NCI-H526 (cell line): ENCODE measurements around the gene SEMA3G.

ENCODE experiments used
- DNase-seq, 2 experiments: peaks; one replicate each; lab custom pipeline; 2025; lab: John Stamatoyannopoulos, UW

SEMA3G gene

DNA sequence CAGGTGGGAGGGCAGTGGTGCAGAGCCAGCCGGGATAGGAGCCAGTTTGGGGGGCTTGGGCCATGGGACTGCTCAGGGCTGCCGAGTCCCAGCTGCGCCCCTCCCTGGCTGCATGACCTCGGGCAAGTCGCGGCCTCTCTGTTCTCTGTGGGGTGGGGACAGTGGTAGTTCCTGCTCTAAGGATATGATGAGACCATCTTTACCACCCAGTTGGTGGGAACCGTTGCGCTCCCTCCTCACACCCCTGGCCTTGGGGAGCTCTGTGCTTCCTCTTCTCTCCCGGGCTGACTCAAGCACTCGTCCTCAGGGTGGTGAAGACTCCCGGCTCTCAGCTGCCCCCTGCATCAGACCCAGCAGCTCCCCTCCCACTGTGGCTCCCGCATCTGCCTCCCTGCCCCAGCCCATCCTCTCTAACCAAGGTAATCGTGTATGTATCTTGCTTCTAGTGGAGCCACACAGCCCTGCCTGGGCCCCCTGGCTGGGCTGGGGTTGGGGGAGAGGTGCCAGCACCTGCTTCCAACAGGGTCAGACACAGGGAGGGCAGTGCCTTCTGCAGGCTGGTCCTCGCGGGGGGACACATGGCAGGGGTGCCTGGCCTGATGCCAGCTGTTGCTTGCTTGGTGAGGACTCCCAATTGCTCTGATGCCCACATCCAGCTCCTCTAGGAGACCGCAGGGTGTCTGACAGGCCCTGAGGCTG, 35.1 kb upstream of the SEMA3G start:
- DNase-seq: no peak

DNA sequence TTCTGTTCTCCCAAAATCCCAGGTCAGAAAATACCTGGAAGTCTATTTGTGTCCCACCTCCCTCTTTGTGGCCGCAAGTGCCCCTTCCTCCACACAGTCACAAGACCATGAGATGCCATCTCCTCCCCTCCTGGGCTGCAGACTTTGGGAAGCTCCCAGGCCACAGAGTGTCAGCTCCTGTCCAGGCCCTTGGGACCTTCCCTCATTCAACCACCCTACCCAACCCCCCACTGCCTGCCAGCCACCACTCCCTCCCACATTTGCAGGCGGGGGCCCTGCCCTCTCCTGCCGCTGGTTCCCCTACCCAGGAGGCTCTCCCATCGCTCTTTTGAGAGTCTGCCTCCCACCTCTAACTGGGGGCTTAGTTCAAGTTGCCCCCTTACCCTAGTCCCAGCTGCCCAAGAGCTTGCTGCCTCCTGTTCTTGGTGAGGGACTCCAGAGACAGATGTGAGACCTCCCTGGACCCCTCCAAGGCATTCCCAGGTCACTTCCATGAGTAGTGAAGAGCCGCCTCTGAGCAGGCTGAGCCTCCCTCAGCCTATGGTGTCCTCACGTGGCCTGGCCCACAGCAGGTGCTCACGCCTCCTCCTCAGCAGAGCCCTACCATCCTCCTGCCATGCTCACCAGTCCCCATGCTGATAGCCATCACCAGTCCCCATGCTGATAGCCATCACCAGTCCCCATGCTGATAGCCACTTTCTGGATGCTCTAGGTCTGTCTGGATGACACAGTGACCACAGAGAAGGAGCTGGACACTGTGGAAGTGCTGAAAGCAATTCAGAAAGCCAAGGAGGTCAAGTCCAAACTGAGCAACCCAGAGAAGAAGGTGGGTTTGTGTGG, 34.4 kb upstream of the SEMA3G start:
- DNase-seq: no peak

DNA sequence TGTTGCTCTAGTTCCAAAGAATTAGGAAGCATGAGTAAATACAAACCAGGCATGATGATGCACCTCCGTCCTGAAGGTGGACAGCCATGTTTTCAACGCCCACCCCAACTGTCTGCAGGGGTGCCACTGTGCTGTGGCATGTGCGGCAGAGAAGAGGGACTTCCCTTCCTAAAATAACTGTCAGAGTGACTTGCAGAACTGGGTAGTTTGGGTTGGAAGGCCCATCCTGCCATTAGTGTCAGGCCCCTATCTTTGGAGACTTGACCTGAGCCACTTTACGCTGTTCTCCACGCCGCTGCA, 32.8 kb upstream of the SEMA3G start:
- DNase-seq: no peak

DNA sequence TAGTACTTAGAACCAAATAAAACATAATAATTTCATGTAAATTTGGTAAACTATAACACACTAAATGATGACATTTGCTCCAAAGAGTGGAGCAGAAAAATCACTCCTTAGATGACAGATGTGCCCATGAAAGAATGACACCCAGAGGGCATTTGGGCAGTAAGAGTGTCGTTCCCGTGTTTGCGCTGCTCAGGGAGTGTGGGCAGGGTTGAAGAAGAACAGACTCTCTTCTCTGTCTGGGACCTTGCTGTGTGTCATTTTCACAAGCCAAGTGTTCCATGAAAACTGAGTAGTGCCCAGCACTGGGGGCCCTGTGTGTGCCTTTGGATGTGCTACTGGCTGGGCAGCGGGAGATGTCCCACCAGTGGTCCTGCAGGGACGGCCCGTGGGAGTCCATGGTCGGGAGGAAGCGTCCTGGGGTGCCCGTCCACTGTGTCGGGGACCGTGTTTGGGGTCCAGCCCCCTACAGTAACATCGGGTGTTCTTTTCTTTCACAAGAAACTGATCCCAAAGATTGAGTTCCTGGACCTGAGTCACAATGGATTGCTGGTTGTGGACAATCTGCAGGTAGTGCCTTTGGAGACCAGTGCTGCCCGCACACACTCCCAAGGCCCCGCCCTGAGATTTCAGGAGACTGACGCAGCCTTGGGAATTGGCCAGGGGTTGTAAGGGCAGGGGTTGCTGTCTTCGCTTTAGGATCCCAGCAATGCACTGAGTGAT, 32.3 kb upstream of the SEMA3G start:
- DNase-seq: no peak

DNA sequence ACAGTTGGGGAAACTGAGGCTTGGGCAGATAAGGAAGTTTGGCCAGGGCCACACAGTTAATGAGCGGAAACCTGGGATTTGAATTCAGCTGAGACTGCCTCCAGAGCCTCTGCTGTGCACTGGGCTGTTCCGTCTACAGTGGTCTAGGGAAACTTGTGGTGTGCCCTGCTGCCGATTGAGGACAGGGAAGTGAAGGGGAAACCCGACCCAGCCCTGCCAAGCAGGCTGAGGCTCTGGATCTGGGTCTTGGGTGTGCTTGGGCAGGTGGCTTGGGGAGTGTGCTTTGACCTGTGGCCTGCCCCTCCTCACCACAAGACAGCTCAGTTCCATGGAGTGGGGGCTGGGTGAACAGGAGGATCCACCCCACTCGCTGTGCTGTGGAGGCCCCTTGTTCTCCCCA, 28.1 kb upstream of the SEMA3G start:
- DNase-seq: no peak

DNA sequence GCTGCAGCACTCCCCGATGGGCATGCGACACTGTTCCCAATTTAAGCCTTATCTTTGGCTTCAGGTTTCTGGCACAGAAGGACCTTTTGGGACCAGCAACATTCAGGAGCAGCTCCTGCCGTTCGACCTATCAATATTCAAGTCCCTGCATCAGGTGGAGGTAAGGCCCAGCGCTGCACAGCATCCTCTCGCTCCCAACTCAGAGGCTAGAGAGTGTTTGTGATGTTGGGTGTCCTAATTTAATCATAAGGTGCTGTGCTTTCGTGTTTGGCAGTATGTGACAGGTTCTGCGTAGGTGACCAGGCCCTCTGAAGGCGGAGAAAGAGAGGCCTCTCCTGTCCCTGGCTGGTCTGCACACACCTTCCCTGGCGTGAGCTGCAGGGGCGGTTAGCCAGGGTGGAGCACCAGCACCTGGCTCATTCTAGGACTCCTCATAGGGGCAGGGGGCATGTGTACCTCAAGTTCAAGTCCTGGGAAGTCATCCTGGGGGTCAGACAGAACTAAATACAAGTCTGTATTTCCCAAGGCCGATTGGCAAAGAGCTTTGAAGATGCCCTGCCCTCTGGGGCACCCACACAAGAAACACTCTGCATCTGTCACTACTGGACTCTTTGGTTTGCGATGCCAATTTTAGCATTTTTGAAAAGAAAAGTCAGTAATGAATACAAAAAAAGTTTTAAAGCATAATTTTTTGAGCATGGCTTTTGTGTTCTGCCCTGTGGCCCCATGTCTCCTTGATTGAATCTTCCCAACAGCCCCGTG, 27.5 kb upstream of the SEMA3G start:
- no peak for DNase-seq

DNA sequence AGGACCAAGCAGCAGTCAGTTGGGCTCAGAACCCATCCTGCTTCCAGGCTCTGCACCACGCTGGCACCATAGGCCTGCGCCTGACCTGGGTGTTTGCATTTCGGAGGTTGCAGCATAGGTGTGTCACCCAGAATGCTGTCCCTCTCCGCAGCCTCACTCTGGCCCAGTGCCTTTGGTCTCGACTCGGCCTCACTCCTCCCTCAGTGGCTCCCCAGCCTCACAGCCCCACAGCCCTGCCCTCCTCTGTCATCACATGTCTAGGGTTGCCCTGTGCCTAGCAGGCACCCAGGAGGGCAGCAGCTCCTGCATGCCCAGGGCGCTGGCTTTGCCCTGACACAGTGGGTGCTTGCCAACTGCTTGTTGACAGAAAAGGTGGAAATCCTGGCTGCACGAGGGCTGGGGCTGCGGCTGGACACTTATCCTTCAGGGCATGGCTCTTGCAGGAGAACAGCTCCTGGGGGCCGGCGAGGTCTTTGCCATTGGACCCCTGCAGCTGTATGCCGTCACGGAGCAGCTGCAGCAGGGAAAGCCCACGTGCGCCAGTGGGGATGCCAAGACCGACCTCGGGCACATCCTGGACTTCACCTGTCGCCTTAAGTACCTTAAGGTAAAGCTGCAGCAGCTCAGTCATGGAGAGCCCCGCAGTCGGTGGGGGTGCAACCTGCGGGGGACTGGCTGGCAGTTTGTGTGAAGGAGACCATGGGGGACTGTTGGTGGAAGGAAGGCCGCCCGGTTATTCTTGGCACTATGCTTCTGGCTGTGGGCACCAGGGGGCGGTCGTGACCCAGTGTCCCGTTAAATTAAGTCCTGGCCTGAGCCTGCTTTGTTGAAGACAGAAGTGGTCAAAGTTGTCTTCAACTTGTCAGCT, 26.7 kb upstream of the SEMA3G start:
- DNase-seq: peak in 1 of 2 experiments; percentile 73

DNA sequence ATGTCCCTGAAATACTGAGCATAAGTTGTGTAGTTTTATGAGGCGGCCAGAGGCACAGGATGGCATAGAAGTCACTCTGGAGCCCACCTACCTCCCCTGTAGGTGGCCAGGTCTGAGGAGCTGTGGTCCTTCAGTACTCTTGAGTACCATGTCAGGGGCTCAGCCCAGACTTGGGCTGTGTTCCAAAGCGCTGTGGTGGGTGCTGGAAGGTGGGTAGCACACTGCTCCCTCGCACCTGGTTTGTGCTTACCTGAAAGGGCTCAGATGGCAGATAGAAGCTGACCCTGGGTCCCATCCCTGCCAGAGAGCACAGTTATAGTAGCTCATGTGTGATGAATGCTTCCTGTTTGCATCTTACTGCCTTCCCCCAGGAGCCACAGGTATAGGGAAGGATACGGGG, 26.0 kb upstream of the SEMA3G start:
- DNase-seq: no peak

DNA sequence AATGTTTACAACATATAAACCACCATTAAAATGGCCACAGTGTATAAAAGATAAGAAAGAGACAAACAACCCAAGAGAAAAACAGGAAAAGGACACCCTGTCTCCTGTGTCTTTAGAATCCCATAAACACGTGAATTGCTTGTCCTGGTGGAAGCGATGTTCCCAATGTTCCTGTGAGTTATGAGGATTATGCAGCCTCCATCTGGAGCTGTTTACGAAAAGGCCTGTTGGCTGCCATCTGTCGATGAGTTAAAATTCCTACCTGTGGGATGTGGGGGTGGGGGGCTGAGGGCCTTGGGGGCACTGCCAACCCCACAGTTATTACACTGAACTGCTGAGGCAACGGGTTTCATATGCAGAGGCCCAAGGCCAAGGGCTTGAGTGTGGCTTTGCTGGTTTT, 24.1 kb upstream of the SEMA3G start:
- no peak for DNase-seq

DNA sequence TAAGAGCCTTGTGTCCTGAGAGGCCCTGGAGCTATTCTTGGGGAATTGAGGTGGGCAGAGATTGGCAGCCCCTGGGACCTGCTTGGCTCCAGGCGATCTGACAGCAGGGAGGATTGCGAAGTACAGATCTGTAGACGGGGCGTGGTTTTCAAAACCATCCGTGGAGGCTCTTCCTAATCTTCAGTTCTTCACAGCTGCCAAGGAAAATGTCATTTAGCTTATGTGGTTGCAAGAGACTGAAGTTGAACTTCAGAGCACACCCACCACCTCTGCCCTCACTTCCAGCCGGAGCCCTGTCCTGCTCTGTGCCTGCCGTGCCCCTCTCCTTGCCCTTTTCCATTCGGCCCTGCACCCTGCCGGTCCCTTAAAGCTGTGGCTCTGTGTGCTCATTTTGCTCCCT, 23.4 kb upstream of the SEMA3G start:
- no peak for DNase-seq

DNA sequence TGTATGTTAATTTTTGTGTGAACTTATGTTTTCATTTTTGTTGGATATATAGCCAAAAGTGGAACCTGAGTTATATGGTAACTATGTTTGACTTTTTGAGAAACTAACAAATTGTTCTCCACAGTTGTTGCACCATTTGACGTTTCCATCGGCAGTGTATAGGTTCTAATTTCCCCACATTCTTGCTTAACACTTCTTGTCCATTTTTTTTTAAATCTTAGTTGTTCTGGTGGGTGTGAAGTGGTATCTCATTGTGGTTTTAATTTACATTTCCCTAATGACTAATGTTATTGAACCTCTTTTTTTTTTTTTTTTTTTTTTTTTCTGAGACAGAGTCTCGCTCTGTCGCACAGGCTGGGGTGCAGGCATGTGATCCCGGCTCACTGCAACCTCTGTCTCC, 18.5 kb upstream of the SEMA3G start:
- DNase-seq: no peak

DNA sequence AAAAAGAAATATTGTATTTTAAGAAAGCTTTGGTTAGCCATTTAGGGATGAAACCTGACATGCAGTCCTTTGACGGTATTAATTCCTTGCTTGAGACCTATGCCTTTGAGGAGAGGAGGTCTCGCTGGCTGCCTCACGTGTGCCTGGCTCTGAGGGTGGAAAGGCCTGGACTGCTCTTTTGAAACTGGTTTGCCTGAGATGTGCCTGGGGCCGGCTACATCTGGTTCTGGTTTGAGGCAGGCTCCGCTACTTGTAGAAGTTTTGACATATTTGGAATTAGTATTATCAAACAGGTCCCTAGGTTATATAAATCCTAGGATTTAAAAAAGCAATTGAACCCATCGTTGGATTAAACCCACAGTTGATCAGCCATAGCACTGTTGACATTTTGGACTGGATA, 17.0 kb upstream of the SEMA3G start:
- no peak for DNase-seq

DNA sequence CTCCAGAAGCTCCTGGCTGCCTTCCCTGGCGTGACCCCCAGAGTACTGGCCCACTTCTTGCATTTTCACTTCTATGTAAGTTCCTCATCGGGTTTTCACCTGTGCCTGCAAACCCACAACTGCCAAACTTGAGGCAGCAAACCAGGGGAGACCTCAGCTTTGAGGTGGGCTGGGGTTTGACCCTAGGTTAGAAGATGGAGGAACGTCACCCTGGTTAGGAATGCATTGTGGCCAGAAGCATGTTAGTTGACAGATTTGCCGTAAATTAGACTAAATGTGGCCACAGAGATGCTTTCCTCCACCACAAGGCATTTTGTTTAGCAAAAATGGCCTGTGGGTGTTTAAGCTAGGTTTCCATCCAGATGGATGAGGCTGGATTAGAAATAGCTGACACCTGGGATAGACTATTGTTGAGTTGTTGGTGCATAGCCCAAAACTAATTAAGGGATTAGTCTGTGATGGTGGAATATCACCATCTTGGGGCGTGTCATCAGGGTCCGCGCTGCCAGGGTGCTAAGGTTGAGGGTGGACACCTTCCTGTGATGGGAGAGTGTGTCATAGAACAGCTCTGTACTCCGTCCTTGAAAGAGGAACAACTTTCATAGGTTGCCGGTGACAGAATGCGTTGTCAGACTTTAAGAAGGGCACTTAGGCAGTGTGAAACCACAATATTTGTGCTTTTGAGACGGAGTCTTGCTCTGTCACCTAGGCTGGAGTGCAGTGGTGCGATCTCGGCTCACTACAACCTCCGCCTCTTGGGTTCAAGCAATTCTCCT, 14.1 kb upstream of the SEMA3G start:
- DNase-seq: no peak

DNA sequence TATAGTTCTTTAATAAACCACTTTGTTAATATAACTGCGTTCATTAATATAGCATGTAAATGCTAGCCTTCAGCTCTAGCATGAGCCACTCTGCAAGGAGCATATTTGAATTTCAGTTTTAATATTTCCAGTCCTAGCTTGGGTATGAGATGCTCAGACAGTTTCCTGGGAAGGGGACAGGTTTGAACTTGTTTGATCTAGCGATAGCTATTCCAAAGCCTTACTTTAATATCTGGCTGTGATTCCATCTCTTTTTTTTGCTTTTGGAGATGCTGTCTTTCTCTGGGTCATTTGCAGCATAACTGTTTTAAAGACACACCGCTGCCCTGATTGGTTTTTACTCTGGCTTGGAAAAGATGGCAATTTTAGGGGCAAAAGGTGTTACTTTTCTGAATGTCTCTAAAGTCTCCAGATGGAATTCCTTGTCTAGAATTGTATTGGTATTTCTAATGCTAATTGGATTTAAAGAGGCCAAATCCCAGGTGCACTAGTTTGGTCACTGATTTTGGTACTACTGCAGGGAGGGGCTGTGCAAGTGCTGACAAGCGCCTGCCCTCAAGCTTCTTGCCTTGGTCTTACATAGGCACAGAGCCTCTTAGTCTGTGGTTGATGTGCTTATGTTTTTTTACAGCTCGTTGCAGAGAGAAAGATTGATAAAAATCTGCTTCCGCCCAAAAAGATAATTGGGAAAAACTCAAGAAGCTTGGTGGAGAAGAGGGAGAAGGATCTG, 13.3 kb upstream of the SEMA3G start:
- peak; percentile 53 to 68 for DNase-seq

DNA sequence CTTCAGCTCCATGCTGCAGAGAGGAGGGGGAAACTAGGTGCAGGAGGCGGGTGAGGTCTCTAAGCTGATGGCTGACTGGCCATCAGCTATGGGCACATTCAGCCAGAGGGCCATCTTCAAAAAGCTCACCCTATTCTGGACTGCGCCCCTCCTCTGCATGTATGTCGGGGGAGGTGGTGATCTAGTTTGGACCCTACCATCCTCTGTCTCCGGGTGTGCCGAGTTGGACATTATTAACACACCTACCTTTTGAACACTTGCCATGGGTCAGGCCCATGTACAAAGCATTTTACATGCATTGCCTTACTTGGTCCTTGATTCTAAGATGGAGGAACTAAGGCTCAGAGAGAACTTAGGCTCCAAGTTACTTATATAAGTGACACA, 11.9 kb upstream of the SEMA3G start:
- DNase-seq: peak in 1 of 2 experiments; percentile 49

DNA sequence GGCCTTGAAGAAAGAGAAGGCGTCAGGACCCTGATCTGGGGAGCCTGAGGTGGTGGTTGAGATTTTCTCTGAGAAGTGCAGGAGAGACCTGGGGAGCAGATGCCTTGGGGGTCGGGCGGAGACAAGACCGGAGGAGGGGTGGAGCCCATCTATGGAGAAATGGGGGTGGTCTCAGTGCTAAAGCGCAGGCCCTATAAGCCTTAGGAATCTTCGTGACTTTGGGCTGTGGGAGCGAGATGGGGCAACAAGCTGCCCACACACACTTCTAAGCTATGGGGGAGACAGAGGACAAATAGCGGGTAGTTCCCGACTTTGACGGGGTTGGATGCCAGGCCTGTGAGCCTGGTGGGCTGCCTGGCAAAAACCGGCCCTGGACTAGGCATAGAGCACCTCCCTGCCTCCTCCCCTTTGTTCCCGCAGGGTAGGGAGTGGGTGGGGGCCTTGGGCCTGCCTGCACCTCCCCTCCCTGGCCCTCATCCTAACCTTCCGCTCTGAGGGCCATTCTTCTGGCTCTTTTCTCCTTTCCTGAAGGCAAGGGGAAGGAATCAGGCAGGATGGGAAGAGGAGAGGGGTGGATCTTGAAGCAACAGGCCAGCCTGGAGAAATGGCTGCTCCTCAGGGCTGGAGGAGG, 11.4 kb upstream of the SEMA3G start:
- peak in 1 of 2 experiments; percentile 62 for DNase-seq

DNA sequence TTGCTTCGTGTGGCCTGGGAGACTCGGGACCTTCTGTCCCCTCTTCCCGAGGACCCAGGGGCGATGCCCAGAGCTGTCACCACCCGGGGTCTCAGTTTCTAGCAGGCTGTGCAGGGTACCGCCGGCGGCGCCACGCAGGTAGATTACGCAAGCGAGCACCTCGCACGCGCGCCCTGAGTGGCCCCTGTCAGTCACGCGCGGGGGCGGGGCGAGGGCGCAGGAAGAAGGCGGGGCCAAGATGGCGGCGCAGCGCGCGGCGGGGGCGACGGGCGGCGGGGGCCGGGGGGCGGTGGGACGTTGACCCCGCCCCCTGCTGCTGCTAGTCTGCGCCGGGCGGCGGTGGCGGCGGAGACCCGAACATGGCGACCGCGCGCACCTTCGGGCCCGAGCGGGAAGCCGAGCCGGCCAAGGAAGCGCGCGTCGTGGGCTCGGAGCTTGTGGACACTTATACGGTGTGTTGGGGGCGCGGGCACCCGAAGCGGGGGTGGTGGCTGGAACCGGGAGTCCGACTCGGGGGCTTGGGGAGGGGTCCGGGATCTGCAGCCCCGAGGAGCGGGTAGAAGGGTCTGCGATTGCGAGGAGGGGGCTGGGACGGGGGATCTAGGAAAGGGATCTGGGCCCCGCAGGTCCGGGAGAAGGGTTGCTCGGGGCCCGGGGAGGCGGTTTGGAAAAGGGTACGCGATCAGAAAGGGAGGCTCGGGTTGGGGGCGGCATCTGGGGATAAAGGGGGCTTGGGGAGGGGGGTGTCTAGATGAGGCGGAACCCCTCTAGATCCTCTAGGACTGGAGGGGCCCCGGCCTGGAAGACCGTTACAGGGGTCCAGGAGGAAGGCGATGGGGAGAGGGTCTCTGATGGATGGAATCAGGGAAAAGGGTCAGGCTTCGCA, 10.6 kb upstream of the SEMA3G start, which contains the start of gene NISCH:
Gene NISCH (plus strand): TSS at position 322 of the 886 bp plus-strand sequence. CDS start 38 bp downstream, at position 360.
- peak; percentile 72 to 98 for DNase-seq

DNA sequence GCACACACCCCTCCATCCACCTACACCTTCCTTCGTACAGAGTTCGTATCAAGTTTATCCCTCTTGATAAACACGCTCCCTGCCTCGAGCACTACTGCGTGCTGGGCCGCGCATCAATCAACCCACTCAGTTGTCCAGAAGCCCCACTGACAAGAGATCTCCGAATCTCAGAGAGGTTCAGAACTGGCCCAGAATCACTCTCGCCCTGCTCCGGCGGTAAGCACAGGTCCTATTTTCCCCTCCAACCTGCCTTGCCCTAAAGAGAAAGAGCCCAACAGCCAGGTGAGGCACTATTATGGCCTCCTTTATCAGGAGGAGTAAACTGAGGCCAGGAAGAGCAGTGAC, 10.0 kb upstream of the SEMA3G start:
- no peak for DNase-seq
